ENCODE results near the gene NUCB1. TPM values are rescaled to one million over a fixed set of nuclear protein-coding genes. Genes with fewer than 3 reads are reported as not detected.
A peak's percentile ranks its signal among the peaks of the same experiment; 100 is the strongest.
"Not testable (repeated sequence)": the region's sequence is repeated elsewhere in the genome, so short reads cannot be mapped to it uniquely, and the experiment has no call there.

Gene NUCB1
- total RNA-seq, 1 experiment from 2014 or later, result 125 TPM

- Histone ChIP-seq H2BK5ac (ENCODE audit: insufficient read length, low read length) (no peak overlapping the region), H3T11ph (ENCODE audit: low read length) (no peak overlapping the region), H4K8ac (replicated peaks; ENCODE audit: insufficient read length, low read depth, low read length) (no peak overlapping the region), H4K91ac (ENCODE audit: insufficient read length, low read depth, low read length) (no peak overlapping the region), H3K18ac (ENCODE audit: insufficient read length, low read depth, low read length) (no peak overlapping the region), H3K27me3 (ENCODE audit: insufficient read depth, low read length) (no peaks in the 10 kb centered on the region), H3K79me1 (ENCODE audit: insufficient read depth, low read depth, low read length, poor library complexity, severe bottlenecking) (peaks cover 11% of the 10 kb centered on the region), H4K5ac (ENCODE audit: insufficient read length, low read depth, low read length) (no peak overlapping the region), H3K9ac (ENCODE audit: extremely low read depth, insufficient read length, low read length) (no peak overlapping the region), H3K4me1 (ENCODE audit: insufficient read depth, low read length) (peaks cover 6% of the 10 kb centered on the region), H3K23me2 (ENCODE audit: insufficient read length, low read depth, low read length, poor library complexity, severe bottlenecking) (peaks cover 7% of the 10 kb centered on the region), H2AK5ac (ENCODE audit: insufficient read length, low read length) (no peak overlapping the region), H3K14ac (ENCODE audit: insufficient read depth, low read length) (no peak overlapping the region), H3K27ac (ENCODE audit: insufficient read length, low read depth, low read length) (no peak overlapping the region), H3K56ac (ENCODE audit: insufficient read length, low read depth, low read length) (no peak overlapping the region), H3K9me3 (ENCODE audit: control insufficient read depth, low read depth, low read length) (no peaks in the 10 kb centered on the region), H4K20me1 (ENCODE audit: control insufficient read depth, insufficient read depth, insufficient read length) (no peaks in the 10 kb centered on the region), H2AFZ (ENCODE audit: low read length) (no peak overlapping the region), H3K23ac (ENCODE audit: insufficient read length, low read depth, low read length) (no peak overlapping the region), H2BK120ac (ENCODE audit: low read depth, low read length, poor library complexity, severe bottlenecking) (no peak overlapping the region), H3K4ac (ENCODE audit: low read depth, low read length) (no peak overlapping the region), H2BK15ac (ENCODE audit: low read depth, low read length) (no peak overlapping the region), H3K4me2 (ENCODE audit: insufficient read depth, insufficient read length, low read length) (no peak overlapping the region), H2BK12ac (ENCODE audit: insufficient read length, low read depth, low read length) (no peak overlapping the region), H2BK20ac (ENCODE audit: low read depth, low read length, poor library complexity, severe bottlenecking) (no peak overlapping the region), H3K79me2 (ENCODE audit: insufficient read depth, low read length) (peaks cover 4% of the 10 kb centered on the region; the same call in 1 of the 2 replicates)
- H3K4me3 Mint-ChIP-seq, result no peak overlapping the region
- H3K27me3 Mint-ChIP-seq (ENCODE audit: low read depth), result no peaks in the 10 kb centered on the region
- H3K27ac Mint-ChIP-seq, result no peak overlapping the region
- peaks cover 32 to 44% of the 10 kb centered on the region in 2 experiments for H3K4me1 Mint-ChIP-seq
- peaks cover 21 to 30% (median 21%) of the 10 kb centered on the region in 3 experiments for H3K36me3 Mint-ChIP-seq (ENCODE audit: insufficient read depth in 1 of 3, low read depth in 3 of 3)
- no peaks in the 10 kb centered on the region for H3K9me3 Mint-ChIP-seq
- no peak for DNase-seq
- TF ChIP-seq CTCF (conservative IDR thresholded peaks at IDR 0.05), result no peak
- WGBS (ENCODE audit: extremely low coverage, insufficient read length, low lambda C conversion rate), result no CpG with 5 or more reads among the region's 9 CpGs
These were observed 30.1 kb upstream of the NUCB1 start for GRCh38 chr19:48870048-48870447.

- H2BK20ac ChIP-seq (ENCODE audit: low read depth, low read length, poor library complexity, severe bottlenecking); H3K23ac ChIP-seq (ENCODE audit: insufficient read length, low read depth, low read length); H3K27ac ChIP-seq (ENCODE audit: insufficient read length, low read depth, low read length); H2BK120ac ChIP-seq (ENCODE audit: low read depth, low read length, poor library complexity, severe bottlenecking); H2BK12ac ChIP-seq (ENCODE audit: insufficient read length, low read depth, low read length); H3K14ac ChIP-seq (ENCODE audit: insufficient read depth, low read length); H4K20me1 ChIP-seq (ENCODE audit: control insufficient read depth, insufficient read depth, insufficient read length); H4K5ac ChIP-seq (ENCODE audit: insufficient read length, low read depth, low read length); H3K18ac ChIP-seq (ENCODE audit: insufficient read length, low read depth, low read length); H3K9me3 ChIP-seq (ENCODE audit: control insufficient read depth, low read depth, low read length); DNase-seq; H3K56ac ChIP-seq (ENCODE audit: insufficient read length, low read depth, low read length); H3K79me2 ChIP-seq (ENCODE audit: insufficient read depth, low read length); H2AK5ac ChIP-seq (ENCODE audit: insufficient read length, low read length); H3K4ac ChIP-seq (ENCODE audit: low read depth, low read length); H3K9me3 Mint-ChIP-seq; H4K91ac ChIP-seq (ENCODE audit: insufficient read length, low read depth, low read length); H3K9ac ChIP-seq (ENCODE audit: extremely low read depth, insufficient read length, low read length); H3K27me3 ChIP-seq (ENCODE audit: insufficient read depth, low read length); H2AFZ ChIP-seq (ENCODE audit: low read length); H4K8ac ChIP-seq (replicated peaks; ENCODE audit: insufficient read length, low read depth, low read length); H2BK15ac ChIP-seq (ENCODE audit: low read depth, low read length); H3K23me2 ChIP-seq (ENCODE audit: insufficient read length, low read depth, low read length, poor library complexity, severe bottlenecking); H3T11ph ChIP-seq (ENCODE audit: low read length); H3K4me2 ChIP-seq (ENCODE audit: insufficient read depth, insufficient read length, low read length); H3K4me1 ChIP-seq (ENCODE audit: insufficient read depth, low read length); H3K27me3 Mint-ChIP-seq (ENCODE audit: low read depth); H2BK5ac ChIP-seq (ENCODE audit: insufficient read length, low read length): not testable (repeated sequence)
- Mint-ChIP-seq H3K27ac (peak overlapping the region; percentile 100; a peak in 4 of 7 replicates), H3K4me1 (peaks cover 34 to 41% of the 10 kb centered on the region in 2 experiments), H3K36me3 (ENCODE audit: insufficient read depth in 1 of 3, low read depth in 3 of 3) (peaks cover 29 to 41% (median 36%) of the 10 kb centered on the region in 3 experiments), H3K4me3 (peak overlapping the region; percentile 98 to 99; a peak in 4 of 5 replicates)
- peaks cover 11% of the 10 kb centered on the region for H3K79me1 ChIP-seq (ENCODE audit: insufficient read depth, low read depth, low read length, poor library complexity, severe bottlenecking)
- no CpG with 5 or more reads among the region's 31 CpGs for WGBS (ENCODE audit: extremely low coverage, insufficient read length, low lambda C conversion rate)
These were observed 28.5 kb upstream of the NUCB1 start for GRCh38 chr19:48871471-48872181.

Measured in H9 (cell line).